Measurements from ENCODE around the gene PHACTR2.

The PHACTR2 gene

DNA sequence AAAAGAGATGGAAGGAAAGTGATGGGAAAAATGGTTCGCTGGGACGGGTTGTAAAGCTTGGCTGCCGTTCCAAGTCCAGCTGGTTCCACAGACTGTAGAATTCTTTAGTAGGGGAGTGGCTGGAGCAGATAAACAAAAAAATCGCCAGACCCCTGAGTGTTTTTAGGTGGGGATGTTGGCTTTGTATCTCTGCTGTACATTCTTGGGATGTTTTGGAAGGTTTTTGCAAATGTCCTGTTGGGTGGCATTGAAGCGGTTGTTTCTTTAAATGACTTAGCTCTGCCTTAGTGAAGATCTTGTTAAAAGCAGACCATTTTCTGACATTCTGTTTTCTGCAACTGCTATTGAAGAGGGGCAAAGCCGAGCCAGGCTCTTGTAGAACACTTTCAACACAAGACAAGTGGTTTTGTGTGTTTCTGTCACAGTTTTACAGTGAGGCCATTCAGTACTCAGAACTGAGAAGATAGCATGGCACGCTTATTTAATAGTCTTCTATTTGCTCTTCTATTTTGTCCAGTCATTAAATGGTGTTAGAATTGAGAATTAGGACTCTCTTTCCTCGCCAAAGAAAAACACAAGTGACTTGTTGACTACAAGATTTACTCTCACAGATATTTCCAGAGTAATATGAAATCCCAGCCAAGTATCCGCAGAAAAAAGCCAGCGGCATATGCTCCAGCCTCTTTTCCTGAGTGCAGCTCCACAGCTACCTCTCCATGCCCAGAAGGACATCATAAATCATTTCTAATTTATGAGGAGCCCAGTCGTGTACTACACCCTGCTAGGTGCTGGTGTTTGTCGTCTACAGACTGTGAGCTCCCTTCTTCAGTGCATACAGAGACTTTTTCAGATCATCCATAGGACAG is 65.8 kb downstream of the PHACTR2 start:
- H3K27ac ChIP-seq = no peak overlapping the region
- no peak for TF ChIP-seq ZFX (IDR thresholded peaks at IDR 0.05; ENCODE audit: borderline replicate concordance)
- no peak for TF ChIP-seq CTCF (IDR thresholded peaks at IDR 0.05)

- H3K27ac ChIP-seq = peak overlapping the region; percentile 50
- TF ChIP-seq ZFX (IDR thresholded peaks at IDR 0.05; ENCODE audit: borderline replicate concordance) (no peak), CTCF (IDR thresholded peaks at IDR 0.05) (no peak)
Measured at GRCh38 chr6:143744551-143745165, 66.9 kb downstream of the PHACTR2 start.

DNA sequence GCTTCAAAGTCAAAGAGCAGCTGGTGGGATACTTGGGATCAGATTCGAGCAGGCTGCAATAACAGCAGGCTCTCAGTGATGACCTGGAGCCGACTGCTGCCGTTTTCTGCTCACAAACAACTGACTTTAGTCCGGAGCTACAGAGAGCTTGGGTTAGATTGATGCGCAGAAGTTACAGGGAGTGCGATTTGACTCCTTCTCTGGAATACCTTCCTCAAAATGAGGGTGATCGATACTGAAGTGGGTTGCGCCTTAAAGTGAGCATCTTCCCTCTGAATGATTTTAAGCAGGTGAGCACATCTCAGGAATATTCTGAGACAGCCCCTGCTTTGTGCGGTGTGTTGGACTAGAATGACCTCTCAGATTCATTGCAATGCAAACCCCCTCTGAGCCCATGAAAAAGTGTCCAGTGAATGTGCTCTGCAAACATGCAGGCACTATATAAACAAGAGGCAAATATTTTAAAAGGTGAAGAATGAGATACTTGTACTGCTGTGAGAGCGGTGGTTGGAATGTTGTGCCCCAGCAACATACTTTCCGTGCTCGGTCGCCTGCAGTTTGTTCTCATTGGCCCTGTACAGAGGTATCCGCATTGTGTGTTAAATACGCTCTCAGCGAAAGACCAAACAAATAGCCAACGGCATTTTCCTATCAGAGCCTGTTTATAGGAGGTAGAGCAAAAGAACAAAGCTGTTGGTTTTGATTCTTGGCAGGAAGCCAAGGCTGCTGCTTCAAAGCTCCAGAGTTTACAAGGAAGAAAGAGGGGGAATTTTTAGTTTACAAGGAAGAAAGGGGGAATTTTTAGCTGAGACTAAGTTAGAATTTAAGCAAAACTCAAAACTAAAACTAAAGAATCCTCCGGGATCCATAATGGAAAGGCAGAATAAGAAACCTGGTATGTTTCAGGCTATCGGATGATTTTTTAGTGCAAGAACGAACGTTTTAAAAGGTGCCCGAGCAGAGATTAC is 67.7 kb downstream of the PHACTR2 start:
- peak overlapping the region; percentile 50 for H3K27ac ChIP-seq
- no peak for TF ChIP-seq CTCF (IDR thresholded peaks at IDR 0.05)
- TF ChIP-seq ZFX (IDR thresholded peaks at IDR 0.05; ENCODE audit: borderline replicate concordance) = no peak

- H3K27ac ChIP-seq = peak overlapping the region; percentile 50
- TF ChIP-seq ZFX (IDR thresholded peaks at IDR 0.05; ENCODE audit: borderline replicate concordance) (no peak), CTCF (IDR thresholded peaks at IDR 0.05) (no peak)
Measured at GRCh38 chr6:143746202-143747119, 68.7 kb downstream of the PHACTR2 start.

DNA sequence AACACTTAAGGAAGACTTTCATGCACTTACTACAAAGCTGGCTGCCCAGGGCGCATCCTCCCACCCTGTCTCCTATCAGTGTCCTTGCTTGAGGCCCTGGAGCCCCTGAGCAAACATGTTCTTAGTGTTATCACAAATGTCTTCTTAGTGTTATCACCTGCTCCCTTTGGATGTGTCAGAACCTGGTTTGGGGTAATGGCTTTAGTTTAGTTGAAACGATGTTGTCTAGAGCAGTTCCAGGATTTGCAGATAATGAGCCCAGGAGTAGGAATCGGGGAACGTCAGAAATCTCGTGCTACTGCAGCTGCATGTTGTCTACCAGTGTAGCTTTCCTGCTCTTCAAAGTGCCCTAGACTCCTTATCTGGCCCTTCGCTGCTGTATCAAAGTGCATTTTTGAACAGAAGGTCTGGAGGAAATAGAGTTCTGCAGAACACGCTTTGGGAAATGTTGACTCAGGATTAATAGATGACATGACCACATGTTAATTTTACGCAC is 69.6 kb downstream of the PHACTR2 start:
- H3K27ac ChIP-seq = no peak overlapping the region
- no peak for TF ChIP-seq ZFX (IDR thresholded peaks at IDR 0.05; ENCODE audit: borderline replicate concordance)
- no peak for TF ChIP-seq CTCF (IDR thresholded peaks at IDR 0.05)

GRCh38 chr6:143749891-143750290 is 72.1 kb downstream of the PHACTR2 start:
- TF ChIP-seq ZFX (IDR thresholded peaks at IDR 0.05; ENCODE audit: borderline replicate concordance) = no peak
- H3K27ac ChIP-seq = no peak overlapping the region

Data from 22Rv1 (cell line).